Activated T-helper 1 cell treated with Interleukin-2 at 50 U/mL for 16 hours (primary cell): ENCODE results near the gene ABLIM1.

Source experiments
- DNase-seq: peaks from one replicate; pipeline ENCODE4 v3.0.0-alpha.2; 2020; ENCODE audit warnings: low read depth

Gene ABLIM1

GRCh38 chr10:114545819-114546218 lies 112.3 kb downstream of the ABLIM1 start:
- DNase-seq, result no peak

- DNase-seq, result no peak
Measured at GRCh38 chr10:114545071-114545470, 113.0 kb downstream of the ABLIM1 start.

GRCh38 chr10:114544045-114544659 lies 113.9 kb downstream of the ABLIM1 start:
- peak; percentile 63 for DNase-seq

GRCh38 chr10:114543456-114543855 lies 114.6 kb downstream of the ABLIM1 start:
- DNase-seq, result no peak

- DNase-seq, result no peak
Measured at GRCh38 chr10:114542373-114542772, 115.7 kb downstream of the ABLIM1 start.

GRCh38 chr10:114541797-114542160 lies 116.3 kb downstream of the ABLIM1 start:
- no peak for DNase-seq

- peak; percentile 51 for DNase-seq
Measured at GRCh38 chr10:114541081-114541796, 116.8 kb downstream of the ABLIM1 start.

- DNase-seq, result no peak
Measured at GRCh38 chr10:114540236-114540635, 117.8 kb downstream of the ABLIM1 start.

GRCh38 chr10:114539623-114540022 lies 118.5 kb downstream of the ABLIM1 start:
- DNase-seq, result no peak

- peak; percentile 33 for DNase-seq
Measured at GRCh38 chr10:114538181-114538906, 119.7 kb downstream of the ABLIM1 start.

- DNase-seq, result no peak
Measured at GRCh38 chr10:114537736-114538135, 120.3 kb downstream of the ABLIM1 start.

- DNase-seq, result no peak
Measured at GRCh38 chr10:114534571-114534981, 123.5 kb downstream of the ABLIM1 start.

GRCh38 chr10:114532226-114532625 lies 125.8 kb downstream of the ABLIM1 start:
- DNase-seq, result no peak

GRCh38 chr10:114526504-114527238 lies 131.4 kb downstream of the ABLIM1 start:
- peak; percentile 79 for DNase-seq

- no peak for DNase-seq
Measured at GRCh38 chr10:114526126-114526503, 132.0 kb downstream of the ABLIM1 start.

- DNase-seq, result no peak
Measured at GRCh38 chr10:114525368-114525949, 132.6 kb downstream of the ABLIM1 start.

GRCh38 chr10:114523876-114524275 lies 134.2 kb downstream of the ABLIM1 start:
- no peak for DNase-seq

- DNase-seq, result no peak
Measured at GRCh38 chr10:114521255-114521654, 136.8 kb downstream of the ABLIM1 start.

- no peak for DNase-seq
Measured at GRCh38 chr10:114520453-114520852, 137.6 kb downstream of the ABLIM1 start.

- DNase-seq, result no peak
Measured at GRCh38 chr10:114519756-114520293, 138.2 kb downstream of the ABLIM1 start.

- DNase-seq, result no peak
Measured at GRCh38 chr10:114519306-114519669, 138.8 kb downstream of the ABLIM1 start.
